CD14-positive monocyte (primary cell): ENCODE data around the gene VPS16. TPM values are rescaled to one million over a fixed set of nuclear protein-coding genes. Genes with fewer than 3 reads are reported as not detected.

ENCODE experiments used
- DNase-seq, 3 donors: peaks; one replicate each; pipeline ENCODE4 v3.0.0-alpha.2; 2011 to 2022
- H2AFZ ChIP-seq: 2 replicates; pipeline ENCODE4 v1.6.0; 2012; ENCODE audit warnings: mild to moderate bottlenecking, low read depth, low read length, inconsistent platforms; ENCODE audit not compliant: insufficient read depth, poor library complexity, severe bottlenecking
- H3K27ac ChIP-seq, 2 donors: 1 replicate in 1 of 2; 2 replicates in 1 of 2; pipeline ENCODE4 v1.5.1; 2012 to 2013; ENCODE audit warnings: low read length in 2 of 2, control low read depth in 1 of 2, inconsistent platforms in 1 of 2, low read depth in 1 of 2, mild to moderate bottlenecking in 1 of 2
- H3K27me3 ChIP-seq, 2 donors: one replicate each; pipeline versions ENCODE4 v1.6.0 to v1.6.1; 2011 to 2013; ENCODE audit warnings: low read length in 2 of 2; ENCODE audit not compliant: control insufficient read depth in 2 of 2, insufficient read depth in 2 of 2
- H3K36me3 ChIP-seq, 2 donors: replicated peaks in 1 of 2; 1 replicate in 1 of 2; 2 replicates in 1 of 2; pipeline versions ENCODE4 v1.5.1 to v1.6.1; 2012 to 2013; ENCODE audit warnings: low read length in 2 of 2, control low read depth in 1 of 2, inconsistent platforms in 1 of 2, mild to moderate bottlenecking in 1 of 2; ENCODE audit not compliant: insufficient read depth in 2 of 2, control insufficient read depth in 1 of 2
- H3K4me1 ChIP-seq, 2 donors: 1 replicate in 1 of 2; 2 replicates in 1 of 2; pipeline versions ENCODE4 v1.5.1 to v1.6.1; 2012 to 2013; ENCODE audit warnings: low read length in 2 of 2, control low read depth in 1 of 2, inconsistent platforms in 1 of 2, mild to moderate bottlenecking in 1 of 2, moderate library complexity in 1 of 2; ENCODE audit not compliant: insufficient read depth in 2 of 2, control insufficient read depth in 1 of 2
- H3K4me2 ChIP-seq: replicated peaks from 2 replicates; pipeline ENCODE3; 2012; ENCODE audit warnings: low read length, moderate library complexity, mild to moderate bottlenecking; ENCODE audit not compliant: poor library complexity, severe bottlenecking; ENCODE audit errors: extremely low read depth
- H3K4me3 ChIP-seq, 3 experiments: fragments of 200-600 bp in 1 of 3; sonication (generic) in 1 of 3; replicated peaks in 1 of 3; 1 replicate in 2 of 3; 2 replicates in 1 of 3; pipeline ENCODE4 v1.5.1; 2011 to 2013; ENCODE audit warnings: low read length in 3 of 3, mild to moderate bottlenecking in 3 of 3, control low read depth in 2 of 3, low read depth in 2 of 3, inconsistent platforms in 1 of 3, moderate library complexity in 1 of 3
- H3K79me2 ChIP-seq: 2 replicates; pipeline ENCODE4 v1.6.0; 2012; ENCODE audit warnings: mild to moderate bottlenecking, control low read depth, inconsistent platforms, low read length, moderate library complexity; ENCODE audit not compliant: insufficient read depth
- H3K9ac ChIP-seq: 2 replicates; pipeline ENCODE4 v1.6.0; 2017; ENCODE audit warnings: low read length, mild to moderate bottlenecking; ENCODE audit not compliant: insufficient read depth, poor library complexity, severe bottlenecking
- H3K9me3 ChIP-seq, 2 donors: replicated peaks in 1 of 2; 1 replicate in 1 of 2; 2 replicates in 1 of 2; pipeline versions ENCODE4 v1.5.1 to v1.6.1; 2012 to 2013; ENCODE audit warnings: low read length in 2 of 2, control low read depth in 1 of 2; ENCODE audit not compliant: control insufficient read depth in 1 of 2, insufficient read depth in 1 of 2
- H4K20me1 ChIP-seq: 2 replicates; pipeline ENCODE4 v1.6.0; 2012; ENCODE audit warnings: mild to moderate bottlenecking, low read length, control low read depth, moderate library complexity; ENCODE audit not compliant: insufficient read depth
- H3K27ac Mint-ChIP-seq, 7 donors: one replicate each; pipeline ENCODE4 v1.8.0; 2020; ENCODE audit warnings: mild to moderate bottlenecking in 7 of 7, mixed read lengths in 7 of 7, moderate library complexity in 6 of 7, inconsistent platforms in 2 of 7
- H3K27me3 Mint-ChIP-seq, 3 donors: one replicate each; pipeline ENCODE4 v1.8.0; 2021 to 2022; ENCODE audit warnings: low read depth in 3 of 3, mild to moderate bottlenecking in 3 of 3, mixed read lengths in 3 of 3, moderate library complexity in 3 of 3, inconsistent platforms in 1 of 3
- H3K36me3 Mint-ChIP-seq, 2 donors: one replicate each; pipeline ENCODE4 v1.8.0; 2020; ENCODE audit warnings: mixed read lengths in 2 of 2, inconsistent platforms in 1 of 2, mild to moderate bottlenecking in 1 of 2
- H3K4me1 Mint-ChIP-seq: one replicate; pipeline ENCODE4 v1.8.0; 2020; ENCODE audit warnings: mild to moderate bottlenecking, mixed read lengths
- H3K4me3 Mint-ChIP-seq, 2 donors: one replicate each; pipeline ENCODE4 v1.8.0; 2020; ENCODE audit warnings: mild to moderate bottlenecking in 2 of 2, mixed read lengths in 2 of 2, moderate library complexity in 1 of 2
- H3K9me3 Mint-ChIP-seq, 7 donors: one replicate each; pipeline ENCODE4 v1.8.0; 2020 to 2022; ENCODE audit warnings: mixed read lengths in 7 of 7, mild to moderate bottlenecking in 6 of 7, moderate library complexity in 6 of 7, inconsistent platforms in 2 of 7
- CTCF ChIP-seq: fragments of 200-600 bp; IDR thresholded peaks from one replicate; pipeline ENCODE4 v1.8.0; 2022; ENCODE audit warnings: antibody characterized with exemption, mild to moderate bottlenecking
- WGBS: methylation state at CpG from one replicate; pipeline ENCODE4 v1.1.5; 2013; ENCODE audit warnings: missing lambda C conversion rate; ENCODE audit not compliant: insufficient coverage; 5-methylcytosine and 5-hydroxymethylcytosine counted together
- intact Hi-C, 2 donors: fragments of 100-400 bp; cut with micrococcal nuclease; formaldehyde crosslinking; loops; one replicate each; pipeline versions ENCODE4 v1.15.0 to v1.15.1; 2023
- polyA plus RNA-seq, 3 donors: library from polyadenylated mRNA; depleted of rRNA in 1 of 3; unstranded in 2 of 3; stranded (reverse) in 1 of 3; fragments of 300-500 nt in 2 of 3; fragments of >200 nt in 1 of 3; fragmentation: Illumina TruSeq in 2 of 3; gene quantifications; 1 replicate in 2 of 3; 2 replicates in 1 of 3; pipeline ENCODE4 v1.2.3, GENCODE V29; 2012 to 2021

The VPS16 gene
- polyA plus RNA-seq, 3 donors, result 33.3 to 87.0 (median 34.5) TPM

- no peak for DNase-seq
- H3K4me1 Mint-ChIP-seq, result no peaks in the 10 kb centered on the region
- Histone ChIP-seq H4K20me1 (no peaks in the 10 kb centered on the region), H3K4me1 (no peaks in the 10 kb centered on the region), H3K36me3 (no peaks in the 10 kb centered on the region), H3K9ac (no peak overlapping the region), H3K9me3 (no peaks in the 10 kb centered on the region), H3K79me2 (no peaks in the 10 kb centered on the region), H3K27me3 (peaks cover 12 to 29% of the 10 kb centered on the region in 2 donors), H3K27ac (no peak overlapping the region), H3K4me2 (no peak overlapping the region), H3K4me3 (no peak overlapping the region), H2AFZ (no peak overlapping the region)
- no peaks in the 10 kb centered on the region for H3K36me3 Mint-ChIP-seq
- peaks cover 32 to 51% (median 35%) of the 10 kb centered on the region in 3 donors for H3K27me3 Mint-ChIP-seq
- peaks cover 0 to 18% (median 9%) of the 10 kb centered on the region in 7 donors for H3K9me3 Mint-ChIP-seq
- intact Hi-C loops, result no loop called here
- TF ChIP-seq CTCF, result no peak
- no peak overlapping the region for H3K27ac Mint-ChIP-seq
- no peak overlapping the region for H3K4me3 Mint-ChIP-seq
- 100% methylated on average over 2 of the region's 10 CpGs for WGBS
These were observed 30.9 kb upstream of the VPS16 start for GRCh38 chr20:2809690-2810089.

- Mint-ChIP-seq H3K4me1 (no peaks in the 10 kb centered on the region), H3K9me3 (peaks cover 0 to 16% (median 9%) of the 10 kb centered on the region in 7 donors), H3K4me3 (no peak overlapping the region), H3K27ac (no peak overlapping the region), H3K36me3 (no peaks in the 10 kb centered on the region), H3K27me3 (peaks cover 9 to 26% (median 12%) of the 10 kb centered on the region in 3 donors)
- Histone ChIP-seq H3K4me1 (no peaks in the 10 kb centered on the region), H3K79me2 (no peaks in the 10 kb centered on the region), H3K4me3 (no peak overlapping the region), H4K20me1 (no peaks in the 10 kb centered on the region), H2AFZ (no peak overlapping the region), H3K9ac (no peak overlapping the region), H3K36me3 (no peaks in the 10 kb centered on the region), H3K27ac (no peak overlapping the region), H3K9me3 (no peaks in the 10 kb centered on the region), H3K4me2 (no peak overlapping the region), H3K27me3 (peaks cover 2 to 7% of the 10 kb centered on the region in 2 donors)
- 100% methylated on average over 2 of the region's 3 CpGs for WGBS
- intact Hi-C loops, result no loop called here
- no peak for TF ChIP-seq CTCF
- DNase-seq, result no peak
These were observed 28.4 kb upstream of the VPS16 start for GRCh38 chr20:2812189-2812588.
